Islet of Langerhans (tissue), 1 donor: Measurements from ENCODE around the gene DIP2C.
"Not testable (repeated sequence)": the region's sequence is repeated elsewhere in the genome, so short reads cannot be mapped to it uniquely, and the experiment has no call there.

Experiments
- FAIRE-seq: peaks from one replicate; lab custom pipeline; 2011; peaks lifted over from hg19 to GRCh38; lab: Jason Lieb, UNC

Gene DIP2C

DNA sequence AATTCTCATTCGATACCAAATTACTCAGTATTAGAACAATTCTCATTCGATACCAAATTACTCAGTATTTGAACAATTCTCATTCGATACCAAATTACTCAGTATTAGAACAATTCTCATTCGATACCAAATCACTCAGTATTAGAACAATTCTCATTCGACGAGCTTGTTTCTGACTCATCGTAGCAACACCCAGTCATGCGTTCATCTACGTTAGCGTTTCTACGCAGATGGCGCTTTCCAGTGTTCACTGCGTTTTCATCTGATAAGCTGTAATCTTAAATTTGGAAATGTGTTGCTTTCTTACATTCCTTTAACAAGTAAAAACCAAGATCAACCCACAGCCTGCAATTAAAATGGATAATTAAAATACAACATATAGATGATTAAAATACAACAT, 277.9 kb downstream of the DIP2C start:
- FAIRE-seq = no peak

DNA sequence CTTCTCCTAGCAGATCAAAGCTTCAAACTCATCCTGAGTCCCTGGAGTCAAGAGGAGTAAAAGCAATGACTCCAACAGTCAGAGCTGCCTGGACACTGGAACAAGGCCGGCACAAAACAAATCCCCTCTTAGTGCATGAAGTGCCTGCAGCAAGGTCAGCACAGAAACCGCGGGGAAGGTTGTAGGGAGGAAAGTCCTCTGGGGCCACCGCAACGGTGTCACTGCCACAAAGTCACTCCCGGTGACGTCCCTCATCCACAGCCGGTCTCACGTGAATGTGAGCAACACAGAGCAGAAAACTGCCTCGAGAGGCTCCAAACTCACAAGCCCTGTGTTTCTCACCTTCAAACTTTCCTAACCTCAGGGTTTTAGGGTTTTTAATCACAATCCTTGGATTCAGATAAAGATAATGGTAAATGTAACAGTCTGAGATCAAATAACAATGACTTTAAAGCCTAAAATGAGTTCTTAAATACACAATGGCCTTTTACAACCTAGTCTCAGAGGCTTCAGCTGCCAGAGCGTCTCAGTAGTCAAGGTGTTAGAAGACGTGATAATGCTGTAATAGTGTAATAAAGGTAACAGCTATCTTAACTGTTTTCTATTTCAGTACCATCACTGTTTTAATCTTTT, 279.9 kb downstream of the DIP2C start:
- FAIRE-seq = peak; percentile 92

DNA sequence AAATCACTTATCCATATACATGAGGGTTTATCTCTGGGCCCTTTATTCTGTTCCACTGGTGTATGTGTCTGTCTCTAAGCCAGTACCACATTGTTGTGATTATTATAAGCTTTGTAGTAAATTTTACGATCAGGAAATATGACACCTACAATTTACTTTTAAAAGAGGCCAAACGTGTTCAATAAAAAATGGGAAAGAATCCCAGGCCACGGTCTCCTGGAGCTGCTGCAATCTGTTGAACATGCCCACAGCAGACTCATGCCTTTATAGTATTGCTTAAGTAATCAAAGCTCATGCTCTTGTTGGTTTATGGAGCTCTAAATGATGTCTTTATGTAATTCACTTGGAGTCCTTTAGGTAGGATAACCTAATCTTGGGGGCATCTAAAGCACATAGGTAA, 281.2 kb downstream of the DIP2C start:
- no peak for FAIRE-seq

DNA sequence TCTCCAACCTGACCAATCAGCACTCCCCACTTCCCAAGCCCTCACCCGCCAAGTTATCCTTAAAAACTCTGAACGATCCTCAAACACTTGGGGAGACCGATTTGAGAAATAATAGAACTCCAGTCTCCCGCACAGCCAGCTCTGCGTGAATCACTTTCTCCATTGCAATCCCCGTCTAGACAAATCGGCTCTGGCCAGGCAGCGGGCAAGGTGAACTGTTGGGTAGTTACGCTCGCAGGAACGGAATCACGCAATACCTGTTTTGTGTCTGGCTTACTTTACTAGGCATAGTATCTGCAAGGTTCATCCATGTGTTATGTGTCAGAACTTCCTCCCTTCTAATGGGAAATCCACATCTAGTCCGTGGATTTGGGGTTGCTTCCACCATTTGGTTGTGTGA, 282.5 kb downstream of the DIP2C start:
- FAIRE-seq = no peak

DNA sequence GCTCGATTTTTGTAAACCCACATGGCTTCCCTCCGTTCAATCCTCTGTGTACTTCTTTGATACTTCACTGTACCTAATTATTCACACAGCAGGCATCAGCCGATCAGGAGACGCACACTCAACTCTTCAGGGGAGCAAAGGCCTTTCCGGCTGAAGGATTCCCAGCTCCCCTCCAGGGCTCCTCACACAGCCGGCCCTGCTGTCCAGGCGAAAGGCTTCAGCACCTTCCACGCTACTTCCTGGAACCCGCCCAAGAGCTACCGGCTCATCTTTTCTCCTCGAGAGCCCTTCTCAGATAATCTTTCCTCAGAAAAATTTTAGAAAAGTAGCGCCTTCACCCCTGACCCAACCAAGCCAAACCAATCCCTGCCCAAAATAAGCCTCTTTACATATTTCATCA, 283.8 kb downstream of the DIP2C start:
- no peak for FAIRE-seq

DNA sequence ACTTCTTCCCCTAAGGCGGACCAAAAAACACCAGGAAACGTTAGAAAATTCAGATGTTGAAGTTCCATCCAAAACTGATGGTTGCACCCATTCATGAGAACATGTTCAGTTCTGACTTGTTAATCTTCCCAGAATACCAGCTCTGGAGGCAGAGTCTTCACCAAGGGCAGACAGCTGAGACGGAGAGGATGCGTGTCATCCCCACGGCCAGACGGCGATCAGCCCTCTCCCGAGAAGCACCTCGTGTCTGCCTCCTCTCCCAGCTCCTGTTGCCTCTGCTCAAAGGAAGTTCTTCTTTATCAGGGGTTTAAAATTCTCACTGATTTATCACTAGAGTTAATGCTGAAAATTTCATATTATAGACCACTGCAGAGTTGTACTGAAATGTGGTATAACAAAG, 284.5 kb downstream of the DIP2C start:
- no peak for FAIRE-seq

DNA sequence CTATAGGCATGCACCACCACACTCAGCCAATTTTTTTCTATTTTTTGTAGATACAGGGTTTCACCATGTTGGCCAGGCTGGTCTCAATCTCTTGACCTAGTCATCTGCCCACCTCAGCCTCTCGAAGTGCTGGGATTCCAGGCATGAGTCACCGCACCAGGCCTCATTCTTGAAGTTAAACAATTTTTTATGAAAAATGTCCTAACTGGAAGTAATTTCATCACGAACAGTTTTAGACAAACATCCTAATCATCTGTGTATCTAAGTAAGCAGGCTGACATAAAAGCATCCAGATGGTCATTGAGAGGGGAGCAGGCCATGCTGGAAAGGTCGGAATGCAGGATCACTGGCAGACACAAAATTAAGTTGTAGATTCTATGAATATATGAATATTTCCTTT, 285.1 kb downstream of the DIP2C start:
- no peak for FAIRE-seq

DNA sequence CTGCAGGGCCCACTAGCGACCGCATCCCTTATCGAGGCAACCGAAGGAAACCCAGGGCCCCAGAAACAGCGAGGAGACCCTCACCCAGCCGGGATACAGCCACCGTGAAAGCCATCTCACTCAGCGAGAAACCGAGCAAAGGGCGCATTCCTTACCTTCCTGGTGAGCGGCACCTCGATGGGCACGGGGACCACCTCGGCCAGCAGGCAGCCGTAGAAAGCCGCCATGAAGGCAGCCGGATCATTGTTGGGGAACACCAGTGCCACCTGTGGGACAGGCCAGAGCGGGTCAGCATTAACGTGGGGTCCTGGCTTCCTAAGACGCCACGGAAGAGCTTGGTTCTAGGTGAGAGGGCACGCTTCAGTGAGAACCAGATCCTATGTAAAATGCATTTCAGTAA, 290.5 kb downstream of the DIP2C start:
- no peak for FAIRE-seq

DNA sequence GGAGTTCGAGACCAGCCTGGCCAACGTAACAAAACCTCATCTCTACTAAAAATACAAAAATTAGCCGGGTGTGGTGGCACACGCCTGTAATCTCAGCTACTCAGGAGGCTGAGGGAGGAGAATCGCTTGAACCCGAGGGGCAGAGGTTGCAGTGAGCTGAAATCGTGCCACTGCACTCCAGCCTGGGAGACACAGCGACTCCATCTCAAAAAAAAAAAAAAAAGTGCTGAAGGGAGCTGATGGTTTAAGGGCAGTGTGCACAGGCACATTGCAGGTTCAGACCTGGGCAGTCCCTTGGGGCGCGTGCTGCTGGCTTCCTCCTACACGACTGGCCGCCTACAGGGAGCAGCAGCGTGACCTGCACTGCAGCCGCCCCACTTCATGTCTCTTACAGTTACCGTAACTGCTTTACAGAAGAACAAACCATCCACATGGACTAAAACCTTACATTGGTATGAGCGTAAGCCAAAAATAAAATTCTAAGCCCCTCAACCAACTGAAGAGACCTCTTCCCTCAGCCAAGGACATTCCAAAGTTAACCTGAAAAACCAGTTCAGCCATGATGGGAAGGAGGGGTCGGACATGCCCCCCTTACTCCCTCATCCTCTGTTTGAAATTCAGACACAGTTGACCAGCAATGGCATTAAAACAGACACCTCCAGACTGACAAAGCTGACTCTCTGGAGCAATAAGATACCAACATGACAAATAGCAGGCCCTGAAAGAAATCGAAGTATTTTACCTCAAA, 292.0 kb downstream of the DIP2C start:
- no peak for FAIRE-seq

DNA sequence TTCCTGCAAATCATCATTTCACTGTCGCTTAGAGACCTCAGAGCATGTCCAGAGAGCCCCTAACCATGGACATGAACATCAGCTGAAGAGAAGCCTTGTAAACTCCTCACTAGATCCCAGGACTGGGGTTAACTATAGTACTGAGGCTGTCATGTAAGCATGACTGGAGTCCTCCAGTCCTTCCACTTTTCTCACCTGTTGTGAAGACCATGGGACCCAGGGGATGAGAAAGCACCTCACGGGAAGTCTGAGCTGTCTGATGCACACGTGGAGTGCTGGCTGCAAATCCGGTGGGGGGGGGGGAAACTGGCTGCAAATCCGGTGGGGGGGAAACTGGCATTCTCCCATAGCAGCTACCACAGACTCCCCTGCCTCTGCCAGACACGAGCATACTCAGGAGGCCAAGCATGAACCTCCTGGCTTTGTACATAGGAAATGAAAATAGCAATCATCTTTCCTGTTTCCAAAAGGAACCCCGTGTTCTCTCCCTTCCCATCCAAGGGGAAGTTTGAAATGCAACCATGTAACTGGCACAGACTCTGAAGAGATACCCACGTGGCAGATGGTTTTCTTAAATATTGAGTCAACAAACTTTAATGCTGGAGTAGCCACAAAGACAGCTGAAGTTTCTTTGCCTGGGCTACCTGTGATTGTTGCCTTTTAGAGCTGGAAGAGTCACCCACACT, 292.8 kb downstream of the DIP2C start:
- no peak for FAIRE-seq

DNA sequence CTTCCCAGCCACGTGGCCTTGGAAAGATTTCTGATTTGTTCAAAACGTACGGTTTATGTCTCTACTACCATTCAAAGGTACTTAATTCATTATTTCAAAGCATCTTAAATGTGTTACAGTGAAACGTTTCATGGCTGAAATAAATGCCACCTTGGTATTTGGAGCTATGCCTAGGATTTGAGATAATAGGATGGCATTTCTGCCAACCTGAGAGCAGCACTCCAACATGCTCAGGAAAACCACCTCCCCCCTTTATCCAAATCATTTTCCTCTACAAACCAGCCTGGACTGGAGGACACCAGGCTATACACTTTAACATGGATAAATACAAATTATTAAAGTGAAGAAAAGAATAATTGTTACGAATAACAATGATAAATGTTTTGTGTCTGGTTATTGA, 293.4 kb downstream of the DIP2C start:
- no peak for FAIRE-seq

DNA sequence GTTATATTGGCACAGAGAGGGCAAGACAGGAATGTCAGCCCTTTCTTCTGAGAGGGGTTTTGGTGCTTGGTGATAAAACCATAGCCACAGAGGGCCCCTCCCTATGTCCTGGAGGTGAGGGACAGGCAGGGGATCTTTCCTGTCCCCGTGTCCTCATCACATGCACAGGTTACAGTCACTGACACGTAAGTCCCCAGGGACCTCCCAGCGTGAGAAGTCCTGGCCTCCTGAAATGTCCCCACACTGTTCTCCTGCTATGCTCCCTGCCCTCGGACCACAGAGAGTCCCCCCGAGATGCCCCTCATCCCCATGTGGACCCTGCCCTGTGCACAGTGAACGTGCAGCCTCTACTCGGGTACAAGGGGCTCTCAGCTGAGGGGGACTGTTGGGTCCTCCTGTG, 293.8 kb downstream of the DIP2C start:
- FAIRE-seq = no peak

DNA sequence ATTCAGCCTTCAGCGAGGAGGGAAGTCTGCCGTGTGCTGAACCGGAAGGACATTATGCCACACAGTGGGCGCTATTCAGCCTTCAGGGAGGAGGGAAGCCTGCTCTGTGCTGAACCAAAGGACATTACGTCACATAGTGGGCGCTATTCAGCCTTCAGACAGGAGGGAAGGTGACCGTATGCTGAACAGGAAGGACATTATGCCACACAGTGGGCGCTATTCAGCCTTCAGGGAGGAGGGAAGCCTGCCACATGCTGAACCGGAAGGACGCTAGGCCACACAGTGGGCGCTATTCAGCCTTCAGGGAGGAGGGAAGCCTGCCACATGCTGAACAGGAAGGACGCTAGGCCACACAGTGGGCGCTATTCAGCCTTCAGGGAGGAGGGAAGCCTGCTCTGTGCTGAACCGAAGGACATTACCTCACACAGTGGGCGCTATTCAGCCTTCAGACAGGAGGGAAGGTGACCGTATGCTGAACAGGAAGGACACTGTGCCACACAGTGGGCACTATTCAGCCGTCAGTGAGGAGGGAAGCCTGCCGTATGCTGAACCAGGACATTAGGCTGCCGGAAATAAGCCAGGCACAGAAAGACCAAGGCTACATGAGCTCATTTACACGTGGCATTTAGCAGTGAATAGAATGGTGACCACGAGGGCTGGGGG, 294.9 kb downstream of the DIP2C start:
- FAIRE-seq = not testable (repeated sequence)

DNA sequence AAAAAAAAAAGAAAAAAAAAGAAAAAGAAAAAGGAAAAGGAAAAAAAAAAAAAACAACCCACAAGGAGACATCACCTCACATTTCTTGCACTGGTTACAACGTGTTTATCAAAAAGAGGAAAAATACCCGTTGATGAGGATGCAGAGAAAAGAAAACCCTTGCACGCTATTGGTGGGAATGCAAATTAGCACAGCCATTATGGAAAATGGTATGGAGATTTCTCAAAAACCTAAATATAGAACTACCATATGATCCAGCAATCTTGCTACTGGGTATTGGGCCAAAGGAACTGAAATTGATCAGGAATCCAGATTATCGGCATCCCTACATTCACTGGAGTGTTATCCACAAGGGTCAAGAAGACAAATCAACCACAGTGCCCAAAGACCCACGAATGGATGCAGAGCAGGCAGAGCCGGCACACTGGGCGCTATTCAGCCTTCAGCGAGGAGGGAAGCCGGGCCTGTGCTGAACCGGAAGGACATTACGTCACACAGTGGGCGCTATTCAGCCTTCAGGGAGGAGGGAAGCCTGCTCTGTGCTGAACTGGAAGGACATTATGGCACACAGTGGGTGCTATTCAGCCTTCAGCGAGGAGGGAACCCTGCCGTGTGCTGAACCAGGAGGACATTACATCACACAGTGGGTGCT, 295.6 kb downstream of the DIP2C start:
- FAIRE-seq = no peak

DNA sequence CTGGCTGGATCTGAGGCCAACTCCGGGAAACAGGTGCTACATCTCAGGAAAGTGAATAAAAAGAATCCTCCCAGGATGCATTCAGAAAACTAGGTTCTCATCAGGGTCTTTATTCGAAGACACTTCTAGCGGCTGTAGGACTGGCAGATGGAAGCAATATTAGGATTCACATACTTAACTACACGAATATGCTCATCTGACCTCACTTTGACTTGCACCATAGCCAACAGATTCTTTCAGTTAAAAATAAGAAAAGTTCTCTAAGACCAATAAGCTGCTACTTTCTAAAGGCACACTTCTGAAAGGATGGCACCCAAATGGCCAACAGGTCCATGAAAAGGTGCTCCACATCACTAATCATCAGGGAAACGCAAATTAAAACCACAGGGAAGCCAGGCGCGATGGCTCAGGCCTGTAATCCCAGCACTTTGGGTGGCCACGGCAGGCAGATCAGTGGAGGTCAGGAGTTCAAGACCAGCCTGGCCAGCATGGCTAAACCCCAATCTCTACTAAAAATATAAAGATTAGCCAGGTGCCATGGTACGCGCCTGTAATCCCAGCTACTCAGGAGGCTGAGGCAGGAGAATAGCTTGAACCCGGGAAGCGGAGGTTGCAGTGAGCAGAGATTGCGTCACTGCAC, 296.2 kb downstream of the DIP2C start:
- no peak for FAIRE-seq

DNA sequence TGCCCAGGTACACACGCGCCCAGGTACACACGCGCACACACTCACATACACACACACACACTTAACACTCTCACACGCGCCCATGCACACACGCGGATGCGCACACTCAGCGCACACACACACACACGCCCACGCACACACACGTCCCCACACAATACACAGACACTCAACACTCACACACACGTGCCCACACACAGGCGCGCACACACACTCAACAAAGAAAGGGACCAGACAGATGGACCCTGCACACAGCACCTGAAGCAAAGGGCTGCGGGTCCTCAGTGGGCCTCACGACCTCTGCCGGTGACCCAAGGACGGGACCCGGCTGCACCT, 296.8 kb downstream of the DIP2C start:
- no peak for FAIRE-seq

DNA sequence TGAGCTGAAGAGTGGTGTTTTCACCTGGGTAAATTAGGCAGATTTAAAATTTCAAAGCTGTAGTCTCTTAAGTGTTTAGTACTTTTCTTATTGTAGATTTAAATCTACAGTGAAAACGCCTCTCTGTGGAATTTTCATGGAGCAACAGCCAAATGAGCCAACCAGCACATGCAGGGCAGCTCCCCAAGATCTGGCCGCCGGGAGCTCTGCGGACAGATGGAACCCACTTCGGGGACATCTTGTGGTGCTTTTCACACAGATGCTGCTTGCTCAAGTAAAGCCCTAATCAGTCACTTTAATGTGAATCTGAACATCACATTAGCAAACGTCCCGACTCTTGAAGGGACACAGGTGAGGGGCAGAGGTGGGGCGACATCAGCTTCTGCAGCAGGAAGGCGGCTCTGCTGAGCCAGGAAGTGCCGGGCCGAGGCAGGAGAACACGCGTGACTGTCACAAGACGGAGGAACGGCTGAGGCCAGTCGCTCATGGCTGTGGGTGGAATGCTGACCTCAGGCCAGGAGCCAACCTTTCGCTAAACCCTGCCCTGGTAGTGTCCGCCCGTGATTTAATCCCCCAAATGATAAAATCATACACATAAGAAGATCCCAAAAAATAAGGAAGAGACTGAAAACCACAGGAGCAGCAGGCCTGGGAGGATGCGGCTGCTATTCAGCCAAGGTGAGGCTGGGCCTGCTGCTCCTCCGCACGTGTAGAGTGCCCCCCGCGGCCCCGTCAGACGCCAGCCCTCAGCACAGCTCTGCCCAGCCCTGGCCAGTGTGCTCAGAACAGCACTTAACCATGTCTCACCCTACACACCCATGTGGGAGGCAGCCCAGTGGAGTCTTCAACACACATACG, 297.4 kb downstream of the DIP2C start:
- no peak for FAIRE-seq

DNA sequence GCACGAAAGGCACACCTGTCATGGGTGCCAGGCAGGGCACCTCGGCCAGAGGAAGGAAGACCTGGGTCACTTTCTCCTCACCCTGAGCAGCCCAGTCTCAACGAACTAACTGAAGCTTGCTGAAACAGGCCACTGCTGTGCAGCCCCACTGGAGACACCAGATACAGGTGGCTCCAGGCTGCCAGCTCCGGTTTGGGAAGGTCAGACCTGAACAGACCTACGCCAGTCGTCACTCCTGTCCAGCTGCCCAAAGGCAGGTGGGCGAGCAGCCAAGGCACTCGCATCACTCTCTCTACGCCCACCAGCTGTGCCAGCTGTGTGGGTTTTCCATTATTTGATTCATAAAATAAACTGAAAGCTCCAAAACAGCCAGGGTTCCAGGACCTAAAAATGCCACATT, 298.2 kb downstream of the DIP2C start:
- FAIRE-seq = no peak

DNA sequence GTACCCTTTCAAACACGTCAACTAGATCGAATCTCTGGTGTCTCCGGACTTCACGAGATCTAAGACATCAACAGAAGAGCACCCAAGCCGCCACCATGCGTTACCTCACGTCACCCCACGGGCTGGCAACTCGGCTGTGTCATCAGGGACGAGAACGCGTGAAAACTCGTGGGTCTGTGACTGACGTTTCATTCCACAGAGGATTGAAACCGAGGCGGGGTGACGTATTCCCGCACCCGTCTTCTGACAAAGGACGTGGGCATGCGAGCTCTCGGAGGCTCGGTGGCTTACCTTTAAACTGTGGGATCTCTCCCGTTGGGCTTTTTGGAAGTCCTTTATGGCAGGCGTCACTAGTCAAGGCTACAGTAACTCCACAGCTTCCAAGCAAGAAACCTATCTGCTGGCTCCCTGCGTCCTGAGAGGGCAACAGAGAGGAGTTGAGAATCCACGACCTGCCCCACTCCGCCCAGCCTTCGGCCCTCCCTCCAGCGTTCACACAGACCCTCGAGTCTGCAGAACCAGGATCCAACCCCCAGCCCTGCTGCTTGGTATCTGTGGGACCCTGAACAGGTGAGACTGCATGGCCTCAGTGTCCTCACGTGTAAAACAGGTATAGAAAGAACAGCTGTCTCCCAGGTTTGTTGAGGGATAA, 298.9 kb downstream of the DIP2C start:
- no peak for FAIRE-seq

DNA sequence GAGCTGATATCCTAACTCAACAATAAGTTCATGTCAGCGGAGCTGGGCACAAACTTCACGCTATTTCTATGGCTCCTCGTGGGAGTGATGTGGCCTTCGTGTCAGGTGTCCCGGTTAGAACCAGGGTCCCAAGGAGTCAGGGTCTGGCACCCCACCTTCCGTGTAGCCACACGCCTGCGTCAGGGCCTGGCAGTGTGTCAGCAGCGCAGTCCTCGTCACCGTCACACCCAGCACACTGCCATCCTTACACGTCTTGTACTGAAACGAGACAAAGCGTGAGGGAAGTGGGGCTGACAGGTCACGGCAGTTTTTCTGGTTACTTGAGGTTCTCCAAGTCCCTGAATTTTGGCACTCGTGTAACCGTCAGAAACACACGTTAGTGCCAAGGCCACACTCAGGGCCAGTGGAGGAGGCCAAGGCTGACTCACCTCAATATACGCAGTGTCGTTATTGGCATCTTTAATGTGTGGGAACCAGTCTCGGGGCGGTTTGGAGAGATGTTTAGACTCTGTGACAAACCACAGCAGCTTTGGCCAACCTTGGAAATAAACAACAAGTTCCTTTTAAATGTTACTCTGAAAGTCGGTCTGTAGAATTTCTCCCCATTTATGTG, 299.5 kb downstream of the DIP2C start:
- no peak for FAIRE-seq
